Measurements from ENCODE around the gene ARHGAP25. TPM values are rescaled to one million over a fixed set of nuclear protein-coding genes. Genes with fewer than 3 reads are reported as not detected.

The ARHGAP25 gene
- polyA plus RNA-seq, 1 experiment, result 0.55 TPM

GRCh38 chr2:68762665-68763064 is 28.1 kb downstream of the ARHGAP25 start:
- Histone ChIP-seq H3K27ac (ENCODE audit: low read depth, low read length) (no peak overlapping the region), H3K27me3 (ENCODE audit: control insufficient read depth, insufficient read depth, low read length) (no peaks in the 10 kb centered on the region), H3K9me3 (ENCODE audit: control insufficient read depth, insufficient read depth, low read length) (no peaks in the 10 kb centered on the region), H3K4me3 (ENCODE audit: low read depth, low read length) (no peak overlapping the region)
- TF ChIP-seq, protein P1, sequence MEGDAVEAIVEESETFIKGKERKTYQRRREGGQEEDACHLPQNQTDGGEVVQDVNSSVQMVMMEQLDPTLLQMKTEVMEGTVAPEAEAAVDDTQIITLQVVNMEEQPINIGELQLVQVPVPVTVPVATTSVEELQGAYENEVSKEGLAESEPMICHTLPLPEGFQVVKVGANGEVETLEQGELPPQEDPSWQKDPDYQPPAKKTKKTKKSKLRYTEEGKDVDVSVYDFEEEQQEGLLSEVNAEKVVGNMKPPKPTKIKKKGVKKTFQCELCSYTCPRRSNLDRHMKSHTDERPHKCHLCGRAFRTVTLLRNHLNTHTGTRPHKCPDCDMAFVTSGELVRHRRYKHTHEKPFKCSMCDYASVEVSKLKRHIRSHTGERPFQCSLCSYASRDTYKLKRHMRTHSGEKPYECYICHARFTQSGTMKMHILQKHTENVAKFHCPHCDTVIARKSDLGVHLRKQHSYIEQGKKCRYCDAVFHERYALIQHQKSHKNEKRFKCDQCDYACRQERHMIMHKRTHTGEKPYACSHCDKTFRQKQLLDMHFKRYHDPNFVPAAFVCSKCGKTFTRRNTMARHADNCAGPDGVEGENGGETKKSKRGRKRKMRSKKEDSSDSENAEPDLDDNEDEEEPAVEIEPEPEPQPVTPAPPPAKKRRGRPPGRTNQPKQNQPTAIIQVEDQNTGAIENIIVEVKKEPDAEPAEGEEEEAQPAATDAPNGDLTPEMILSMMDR (IDR thresholded peaks at IDR 0.05; ENCODE audit: low read depth, low read length), result no peak
- ChIA-PET POLR2A (no interaction called here), CTCF (interaction anchor here (2.6 kb wide), 1 partner anchor 11 kb away, joined by 21 read pairs; no protein-coding TSS in a partner anchor)
- no peak for DNase-seq (ENCODE audit: low read depth, low spot score)

DNA sequence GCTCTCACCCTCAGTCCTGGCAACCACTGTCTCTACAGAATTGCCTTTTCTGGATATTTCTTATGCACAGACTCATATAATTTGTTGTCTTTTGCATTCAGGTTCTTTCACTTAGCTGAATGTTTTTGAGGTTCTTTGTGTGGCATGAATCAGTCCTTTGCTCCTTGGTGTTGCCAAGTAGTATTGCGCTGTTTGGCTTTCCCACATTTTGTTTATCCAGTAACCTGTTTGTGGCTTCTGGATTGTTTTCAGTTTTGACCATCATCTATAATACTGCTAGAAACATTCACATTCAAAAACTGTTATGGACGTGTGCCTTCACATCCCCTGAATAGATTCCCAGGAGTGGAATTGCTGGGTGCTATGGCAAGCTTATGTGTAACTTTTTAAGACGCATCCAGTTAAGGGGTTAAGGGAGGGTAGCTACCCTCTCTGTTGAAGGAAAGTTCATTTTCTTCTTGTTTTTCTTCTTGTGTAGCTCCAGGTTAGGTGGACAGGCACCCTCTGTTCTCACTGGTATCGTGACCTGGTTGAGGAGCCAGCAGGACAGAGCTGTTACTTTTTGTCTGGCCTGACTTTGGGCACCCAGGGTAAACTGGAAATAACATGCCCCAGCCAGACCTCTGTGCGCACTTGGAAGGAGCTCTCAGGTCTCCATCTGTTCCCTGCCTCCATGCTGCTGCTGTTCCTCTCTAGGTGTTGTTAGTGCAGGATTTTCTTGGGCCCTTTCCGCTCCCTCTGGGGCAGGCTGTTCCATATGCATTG is 29.6 kb downstream of the ARHGAP25 start:
- TF ChIP-seq, protein P1 (IDR thresholded peaks at IDR 0.05; ENCODE audit: low read depth, low read length), result no peak

GRCh38 chr2:68764806-68765311 is 30.2 kb downstream of the ARHGAP25 start:
- DNase-seq (ENCODE audit: low read depth, low spot score), result peak; percentile 52
- H3K9me3 ChIP-seq (ENCODE audit: control insufficient read depth, insufficient read depth, low read length), result no peaks in the 10 kb centered on the region
- no peak overlapping the region for H3K27ac ChIP-seq (ENCODE audit: low read depth, low read length)
- H3K4me3 ChIP-seq (ENCODE audit: low read depth, low read length), result peak overlapping the region; percentile 25
- H3K27me3 ChIP-seq (ENCODE audit: control insufficient read depth, insufficient read depth, low read length), result no peaks in the 10 kb centered on the region
- POLR2A ChIA-PET, result interaction anchor here (0.5 kb wide), 1 partner anchor 94 kb away, joined by 4 read pairs; no protein-coding TSS in a partner anchor
- TF ChIP-seq, protein P1 (IDR thresholded peaks at IDR 0.05; ENCODE audit: low read depth, low read length), result no peak
- CTCF ChIA-PET, result interaction anchor here (0.6 to 2.0 kb wide), 5 partner anchors 9 to 301 kb away, joined by 3 to 15 read pairs (median 3); no protein-coding TSS in a partner anchor

More for the DNA sequence above, 29.6 kb downstream of the ARHGAP25 start:
- POLR2A ChIA-PET, result interaction anchor here (0.5 kb wide), 1 partner anchor 94 kb away, joined by 4 read pairs; no protein-coding TSS in a partner anchor
- Histone ChIP-seq H3K27me3 (ENCODE audit: control insufficient read depth, insufficient read depth, low read length) (no peaks in the 10 kb centered on the region), H3K9me3 (ENCODE audit: control insufficient read depth, insufficient read depth, low read length) (no peaks in the 10 kb centered on the region), H3K4me3 (ENCODE audit: low read depth, low read length) (no peak overlapping the region; the same call in 1 of the 2 replicates), H3K27ac (ENCODE audit: low read depth, low read length) (no peak overlapping the region)
- no peak for DNase-seq (ENCODE audit: low read depth, low spot score)
- CTCF ChIA-PET, result interaction anchor here (0.6 to 2.0 kb wide), 5 partner anchors 9 to 145 kb away, joined by 3 to 15 read pairs (median 3); no protein-coding TSS in a partner anchor

DNA sequence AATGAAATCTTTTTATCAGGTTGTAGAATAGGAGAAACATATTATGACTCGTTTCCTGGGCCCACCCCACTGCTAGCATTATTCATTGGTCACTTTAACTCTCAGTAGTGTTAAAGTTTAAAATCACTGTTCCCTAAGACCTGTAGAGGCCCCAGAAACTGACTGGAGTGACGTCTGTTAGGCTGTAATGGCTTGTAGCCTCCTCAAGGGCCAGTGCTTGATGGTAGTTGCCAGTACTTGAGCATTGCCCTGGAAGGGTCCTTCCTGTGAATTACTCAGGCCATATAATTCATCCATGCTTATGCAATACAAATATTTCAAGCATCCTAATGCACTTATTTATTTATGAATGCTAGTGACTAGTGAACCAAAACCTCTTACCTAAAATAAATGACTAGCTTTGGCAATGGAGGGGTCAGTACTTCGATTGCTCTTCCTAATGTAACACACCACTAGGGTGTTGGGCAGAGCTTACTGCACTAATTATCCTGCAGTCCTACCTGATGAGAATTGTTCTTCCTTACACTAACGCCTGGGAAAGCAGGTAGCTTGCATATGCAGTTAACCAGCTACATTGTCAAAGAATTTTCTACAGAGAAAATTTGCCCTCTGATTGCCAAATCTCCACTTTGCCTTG is 31.2 kb downstream of the ARHGAP25 start:
- ChIA-PET CTCF (interaction anchor here (1.1 kb wide), 1 partner anchor 14 kb away, joined by 9 read pairs; no protein-coding TSS in a partner anchor), POLR2A (interaction anchor here (1.0 kb wide), 1 partner anchor 14 kb away, joined by 3 read pairs; no protein-coding TSS in a partner anchor)
- TF ChIP-seq, protein P1 (IDR thresholded peaks at IDR 0.05; ENCODE audit: low read depth, low read length), result peak; percentile 31; the same call in 1 of the 2 replicates
- Histone ChIP-seq H3K9me3 (ENCODE audit: control insufficient read depth, insufficient read depth, low read length) (no peaks in the 10 kb centered on the region), H3K4me3 (ENCODE audit: low read depth, low read length) (no peak overlapping the region), H3K27ac (ENCODE audit: low read depth, low read length) (peak overlapping the region; percentile 32), H3K27me3 (ENCODE audit: control insufficient read depth, insufficient read depth, low read length) (no peaks in the 10 kb centered on the region)
- DNase-seq (ENCODE audit: low read depth, low spot score), result no peak

Data from AG04450 (cell line).